Measurements from ENCODE around the gene HOXD8.

Gene HOXD8

GRCh38 chr2:176114930-176115625 lies 14.4 kb upstream of the HOXD8 start:
- no peak for DNase-seq (ENCODE audit: extremely low spot score)
- ChIA-PET CTCF (interaction anchor here (0.6 to 1.9 kb wide), 4 partner anchors 10 to 340 kb away, joined by 3 to 8 read pairs (median 4); no protein-coding TSS in a partner anchor), POLR2A (no interaction called here)
- no peak for TF ChIP-seq CTCF (IDR thresholded peaks at IDR 0.05; ENCODE audit: control extremely low read depth, extremely low read depth, low read depth, missing control alignments)

GRCh38 chr2:176115883-176116813 lies 13.4 kb upstream of the HOXD8 start, which contains the start of gene HOXD10:
Gene HOXD10 (plus strand): TSS chr2:176116778. CDS start chr2:176116834, 56 bp downstream.
- CTCF ChIA-PET = no interaction called here
- no peak for DNase-seq (ENCODE audit: extremely low spot score)
- POLR2A ChIA-PET = no interaction called here
- no peak for TF ChIP-seq CTCF (IDR thresholded peaks at IDR 0.05; ENCODE audit: control extremely low read depth, extremely low read depth, low read depth, missing control alignments)

GRCh38 chr2:176117162-176117822 lies 12.2 kb upstream of the HOXD8 start:
- ChIA-PET CTCF (interaction anchor here (0.9 to 1.7 kb wide), 3 partner anchors 10 to 1031 kb away, joined by 3 to 5 read pairs (median 4); no protein-coding TSS in a partner anchor), POLR2A (no interaction called here)
- no peak for TF ChIP-seq CTCF (IDR thresholded peaks at IDR 0.05; ENCODE audit: control extremely low read depth, extremely low read depth, low read depth, missing control alignments)
- no peak for DNase-seq (ENCODE audit: extremely low spot score)

GRCh38 chr2:176117823-176118371 lies 11.6 kb upstream of the HOXD8 start:
- TF ChIP-seq CTCF (IDR thresholded peaks at IDR 0.05; ENCODE audit: control extremely low read depth, extremely low read depth, low read depth, missing control alignments) = no peak
- DNase-seq (ENCODE audit: extremely low spot score) = no peak
- POLR2A ChIA-PET = no interaction called here
- CTCF ChIA-PET = interaction anchor here (0.9 to 1.7 kb wide), 3 partner anchors 9 to 1030 kb away, joined by 3 to 5 read pairs (median 4); no protein-coding TSS in a partner anchor

- no peak for DNase-seq (ENCODE audit: extremely low spot score)
- peak; percentile 30 for TF ChIP-seq CTCF (IDR thresholded peaks at IDR 0.05; ENCODE audit: control extremely low read depth, extremely low read depth, low read depth, missing control alignments)
- POLR2A ChIA-PET = no interaction called here
- CTCF ChIA-PET = interaction anchor here (1.7 kb wide), 1 partner anchor 8 kb away, joined by 5 read pairs; no protein-coding TSS in a partner anchor
Observed at GRCh38 chr2:176118601-176119339, 10.7 kb upstream of the HOXD8 start.

All from GM10248 (cell line).